SH-SY5Y (cell line): ENCODE data around the gene GALNTL6.

ENCODE experiments used
- GATA2 ChIP-seq: IDR thresholded peaks from 2 replicates; pipeline ENCODE4 v1.6.1; 2011; ENCODE audit warnings: mild to moderate bottlenecking, low read depth, low read length
- GATA3 ChIP-seq: IDR thresholded peaks from 2 replicates; pipeline ENCODE4 v1.6.1; 2011; ENCODE audit warnings: low read depth, mild to moderate bottlenecking, low read length, moderate library complexity

- no peak for TF ChIP-seq GATA2
- TF ChIP-seq GATA3: no peak
These were observed 116.7 kb downstream of the GALNTL6 start for GRCh38 chr4:171929907-171930306.
